SK-N-SH treated with all-trans-retinoic acid at 6 μM for 48 hours (cell line): ENCODE results near the gene DCHS2.

ENCODE experiments used
- ATAC-seq: fragments of 200-7000 bp; cut with Tn5 transposase; 3 replicates; pipeline ENCODE4 v1.9.1; 2020; ENCODE audit warnings: mild to moderate bottlenecking, moderate library complexity
- ARNTL ChIP-seq: fragments of 450-650 bp; formaldehyde crosslinking; IDR thresholded peaks from 2 replicates; pipeline ENCODE4 v1.5.0; 2020; ENCODE audit warnings: low read depth, mild to moderate bottlenecking, moderate library complexity, borderline replicate concordance
- BACH2 ChIP-seq: fragments of 250-450 bp; sonication (Bioruptor Pico); IDR thresholded peaks from 2 replicates; pipeline ENCODE4 v1.9.0; 2021; ENCODE audit warnings: mild to moderate bottlenecking, borderline replicate concordance
- CREB5 ChIP-seq: fragments of 250-450 bp; sonication (Bioruptor Pico); IDR thresholded peaks from 2 replicates; pipeline ENCODE4 v1.5.1; 2020; ENCODE audit warnings: low read depth, mild to moderate bottlenecking, moderate library complexity
- CSDC2 ChIP-seq: fragments of 250-450 bp; sonication (Bioruptor Pico); IDR thresholded peaks from 2 replicates; pipeline ENCODE4 v1.5.0; 2020; ENCODE audit warnings: mild to moderate bottlenecking, moderate library complexity
- CSRNP3 ChIP-seq: fragments of 250-450 bp; sonication (Bioruptor Pico); IDR thresholded peaks from 2 replicates; pipeline ENCODE4 v1.5.1; 2021; ENCODE audit warnings: mild to moderate bottlenecking, moderate library complexity
- ESRRG ChIP-seq: fragments of 250-450 bp; sonication (Bioruptor Pico); IDR thresholded peaks from 2 replicates; pipeline ENCODE4 v1.6.1; 2021; ENCODE audit warnings: mild to moderate bottlenecking
- GLIS3 ChIP-seq: fragments of 250-450 bp; sonication (Bioruptor Pico); IDR thresholded peaks from 2 replicates; pipeline ENCODE4 v1.5.0; 2020; ENCODE audit warnings: mild to moderate bottlenecking, moderate library complexity
- ISL1 ChIP-seq: fragments of 250-450 bp; sonication (Bioruptor Pico); IDR thresholded peaks from 2 replicates; pipeline ENCODE4 v2.1.2; 2022; ENCODE audit warnings: mild to moderate bottlenecking, moderate library complexity
- OSR1 ChIP-seq: fragments of 250-450 bp; sonication (Bioruptor Pico); IDR thresholded peaks from 2 replicates; pipeline ENCODE4 v1.8.0; 2022; ENCODE audit warnings: moderate library complexity, mild to moderate bottlenecking, inconsistent platforms
- PATZ1 ChIP-seq: fragments of 250-450 bp; sonication (Bioruptor Pico); IDR thresholded peaks from 2 replicates; pipeline ENCODE4 v1.8.0; 2020; ENCODE audit warnings: mild to moderate bottlenecking, moderate library complexity, borderline replicate concordance
- POU6F1 ChIP-seq: fragments of 250-450 bp; sonication (Bioruptor Pico); IDR thresholded peaks from 2 replicates; pipeline ENCODE4 v1.8.0; 2021; ENCODE audit warnings: low read depth, mild to moderate bottlenecking, moderate library complexity, borderline replicate concordance
- RARB ChIP-seq: fragments of 250-450 bp; sonication (Bioruptor Pico); IDR thresholded peaks from 2 replicates; pipeline ENCODE4 v1.8.0; 2021; ENCODE audit warnings: mild to moderate bottlenecking, moderate library complexity
- SNAI2 ChIP-seq: fragments of 250-450 bp; sonication (Bioruptor Pico); IDR thresholded peaks from 2 replicates; pipeline ENCODE4 v1.5.0; 2020; ENCODE audit warnings: mild to moderate bottlenecking, moderate library complexity
- TCF4 ChIP-seq: fragments of 250-450 bp; sonication (Bioruptor Pico); IDR thresholded peaks from 2 replicates; pipeline ENCODE4 v1.8.0; 2021; ENCODE audit warnings: mild to moderate bottlenecking, moderate library complexity, borderline replicate concordance
- ZC3H10 ChIP-seq: fragments of 250-450 bp; sonication (Bioruptor Pico); IDR thresholded peaks from 2 replicates; pipeline ENCODE4 v1.5.1; 2021; ENCODE audit warnings: mild to moderate bottlenecking, moderate library complexity
- ZFP3 ChIP-seq: fragments of 250-450 bp; sonication (Bioruptor Pico); IDR thresholded peaks from 2 replicates; pipeline ENCODE4 v1.5.0; 2020; ENCODE audit warnings: mild to moderate bottlenecking, moderate library complexity
- ZFP30 ChIP-seq: fragments of 450-650 bp; formaldehyde crosslinking; IDR thresholded peaks from 2 replicates; pipeline ENCODE4 v1.5.0; 2022; ENCODE audit warnings: mild to moderate bottlenecking, moderate library complexity
- ZNF565 ChIP-seq: fragments of 450-650 bp; formaldehyde crosslinking; conservative IDR thresholded peaks from 2 replicates; pipeline ENCODE4 v1.5.0; 2020; ENCODE audit warnings: low read depth, mild to moderate bottlenecking, moderate library complexity
- ZNF70 ChIP-seq: fragments of 450-650 bp; formaldehyde crosslinking; IDR thresholded peaks from 2 replicates; pipeline ENCODE4 v1.5.0; 2020; ENCODE audit warnings: mild to moderate bottlenecking, moderate library complexity
- ZNF8 ChIP-seq: fragments of 450-650 bp; formaldehyde crosslinking; IDR thresholded peaks from 2 replicates; pipeline ENCODE4 v1.5.0; 2020; ENCODE audit warnings: mild to moderate bottlenecking, moderate library complexity

The DCHS2 gene

GRCh38 chr4:154450966-154451365 lies 40.6 kb downstream of the DCHS2 start (continued):
- TF ChIP-seq PATZ1 (CRISPR knock-in tag), result no peak

- ATAC-seq, result no peak
- TF ChIP-seq SNAI2 (CRISPR knock-in tag) (no peak), ISL1 (CRISPR knock-in tag) (no peak), CSRNP3 (CRISPR knock-in tag) (no peak), ZFP3 (CRISPR knock-in tag) (no peak), CREB5 (CRISPR knock-in tag) (no peak), ZC3H10 (CRISPR knock-in tag) (no peak), ZNF8 (no peak)
- TF ChIP-seq, all 23 proteins: peak for 0
These were observed 46.6 kb downstream of the DCHS2 start for GRCh38 chr4:154444958-154445357.

- TF ChIP-seq RARB (CRISPR knock-in tag) (no peak), ZNF8 (no peak), CREB5 (CRISPR knock-in tag) (no peak), ZNF565 (CRISPR knock-in tag) (no peak), BACH2 (CRISPR knock-in tag) (no peak), OSR1 (CRISPR knock-in tag) (no peak), POU6F1 (CRISPR knock-in tag) (no peak), ESRRG (no peak), ARNTL (CRISPR knock-in tag) (no peak), GLIS3 (no peak), CSDC2 (CRISPR knock-in tag) (no peak), ZFP30 (CRISPR knock-in tag) (no peak), ZC3H10 (CRISPR knock-in tag) (no peak), ZNF70 (CRISPR knock-in tag) (no peak), SNAI2 (CRISPR knock-in tag) (no peak)
- TF ChIP-seq, all 23 proteins: peak for 0
- ATAC-seq, result no peak
These were observed 49.6 kb downstream of the DCHS2 start for GRCh38 chr4:154441982-154442381.

- ATAC-seq, result no peak
- TF ChIP-seq TCF4, result no peak
- no peak for TF ChIP-seq ZNF70 (CRISPR knock-in tag)
- no peak for TF ChIP-seq POU6F1 (CRISPR knock-in tag)
- TF ChIP-seq ZNF8, result no peak
- TF ChIP-seq ZNF565 (CRISPR knock-in tag), result no peak
- TF ChIP-seq ZC3H10 (CRISPR knock-in tag), result no peak
- no peak for TF ChIP-seq ISL1 (CRISPR knock-in tag)
- no peak for TF ChIP-seq CREB5 (CRISPR knock-in tag)
- TF ChIP-seq PATZ1 (CRISPR knock-in tag), result no peak
- TF ChIP-seq BACH2 (CRISPR knock-in tag), result no peak
These were observed 50.5 kb downstream of the DCHS2 start for GRCh38 chr4:154441124-154441523.
